ENCODE measurements around the gene CFAP107.

DNA sequence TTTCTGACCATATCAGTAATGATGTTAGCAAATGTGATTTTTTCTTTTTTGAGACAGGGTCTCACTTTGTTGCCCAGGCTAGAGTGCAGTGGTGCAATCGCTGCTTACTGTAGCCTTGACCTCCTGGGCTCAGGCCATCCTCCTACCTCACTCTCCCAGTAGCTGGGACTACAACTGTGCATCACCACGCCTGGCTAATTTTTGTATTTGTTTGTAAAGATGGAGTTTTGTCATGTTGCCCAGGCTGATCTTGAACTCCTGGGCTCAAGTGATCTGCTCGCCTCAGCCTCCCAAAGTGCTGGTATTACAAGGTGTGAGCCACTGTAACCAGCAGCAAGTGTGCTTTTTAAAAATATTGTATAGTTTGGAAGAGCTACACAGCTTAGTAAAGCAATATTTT, 4.1 kb upstream of the CFAP107 start:
- TF ChIP-seq, protein P1, sequence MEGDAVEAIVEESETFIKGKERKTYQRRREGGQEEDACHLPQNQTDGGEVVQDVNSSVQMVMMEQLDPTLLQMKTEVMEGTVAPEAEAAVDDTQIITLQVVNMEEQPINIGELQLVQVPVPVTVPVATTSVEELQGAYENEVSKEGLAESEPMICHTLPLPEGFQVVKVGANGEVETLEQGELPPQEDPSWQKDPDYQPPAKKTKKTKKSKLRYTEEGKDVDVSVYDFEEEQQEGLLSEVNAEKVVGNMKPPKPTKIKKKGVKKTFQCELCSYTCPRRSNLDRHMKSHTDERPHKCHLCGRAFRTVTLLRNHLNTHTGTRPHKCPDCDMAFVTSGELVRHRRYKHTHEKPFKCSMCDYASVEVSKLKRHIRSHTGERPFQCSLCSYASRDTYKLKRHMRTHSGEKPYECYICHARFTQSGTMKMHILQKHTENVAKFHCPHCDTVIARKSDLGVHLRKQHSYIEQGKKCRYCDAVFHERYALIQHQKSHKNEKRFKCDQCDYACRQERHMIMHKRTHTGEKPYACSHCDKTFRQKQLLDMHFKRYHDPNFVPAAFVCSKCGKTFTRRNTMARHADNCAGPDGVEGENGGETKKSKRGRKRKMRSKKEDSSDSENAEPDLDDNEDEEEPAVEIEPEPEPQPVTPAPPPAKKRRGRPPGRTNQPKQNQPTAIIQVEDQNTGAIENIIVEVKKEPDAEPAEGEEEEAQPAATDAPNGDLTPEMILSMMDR (conservative IDR thresholded peaks at IDR 0.05 in 1 of 2, IDR thresholded peaks at IDR 0.05 in 1 of 2; ENCODE audit: extremely low read depth in 1 of 2, insufficient read depth in 1 of 2, low read depth in 1 of 2, low read length in 2 of 2), result no peak
- TF ChIP-seq EZH2 (IDR thresholded peaks at IDR 0.05; ENCODE audit: borderline replicate concordance, low read length), result no peak
